Activated T-helper 9 cell treated with anti-CD3 and anti-CD28 coated beads, Interleukin-2, amount 50 U/mL, for 16 hours (primary cell): ENCODE measurements around the gene UBXN1.
"Not testable (repeated sequence)": the region's sequence is repeated elsewhere in the genome, so short reads cannot be mapped to it uniquely, and the experiment has no call there.

Source experiments
- DNase-seq: peaks from one replicate; pipeline ENCODE4 v3.0.0-alpha.2; 2020; ENCODE audit warnings: low read depth

Gene UBXN1

GRCh38 chr11:62671608-62672389, 7.1 kb downstream of the UBXN1 start, which contains the start of the genes LBHD1 and UQCC3:
Gene LBHD1 (minus strand): TSS chr11:62672267. CDS start chr11:62670031, 2,236 bp downstream.
Gene UQCC3 (plus strand): TSS chr11:62671673. CDS start chr11:62671746, 73 bp downstream.
- peak; percentile 54 for DNase-seq

- DNase-seq, result peak; percentile 24
These were observed 7.7 kb downstream of the UBXN1 start for GRCh38 chr11:62671236-62671607.

- DNase-seq, result no peak
These were observed 9.3 kb downstream of the UBXN1 start for GRCh38 chr11:62669420-62670161.

- DNase-seq, result no peak
These were observed 11.4 kb downstream of the UBXN1 start for GRCh38 chr11:62667460-62667859.

GRCh38 chr11:62666259-62666926, 12.5 kb downstream of the UBXN1 start:
- no peak for DNase-seq

GRCh38 chr11:62665599-62666258, 13.1 kb downstream of the UBXN1 start:
- DNase-seq, result peak; percentile 48

GRCh38 chr11:62665075-62665598, 13.7 kb downstream of the UBXN1 start, which contains the start of the genes C11orf98 and CSKMT:
Gene C11orf98 (minus strand): TSS chr11:62665210. CDS start chr11:62665169, 41 bp downstream.
Gene CSKMT (plus strand): TSS chr11:62665312. CDS start chr11:62665880, 568 bp downstream.
- peak; percentile 91 for DNase-seq

GRCh38 chr11:62664405-62665074, 14.3 kb downstream of the UBXN1 start:
- DNase-seq, result peak; percentile 36

- no peak for DNase-seq
These were observed 22.0 kb downstream of the UBXN1 start for GRCh38 chr11:62656796-62657429.

GRCh38 chr11:62654297-62654696, 24.6 kb downstream of the UBXN1 start:
- no peak for DNase-seq

- no peak for DNase-seq
These were observed 26.5 kb downstream of the UBXN1 start for GRCh38 chr11:62652161-62653006.

- DNase-seq, result not testable (repeated sequence)
These were observed 28.6 kb downstream of the UBXN1 start for GRCh38 chr11:62650283-62650682.

GRCh38 chr11:62649486-62649885, 29.4 kb downstream of the UBXN1 start:
- DNase-seq, result no peak

GRCh38 chr11:62648967-62649364, 29.9 kb downstream of the UBXN1 start:
- no peak for DNase-seq

- DNase-seq, result no peak
These were observed 30.5 kb downstream of the UBXN1 start for GRCh38 chr11:62648185-62648966.

- DNase-seq, result no peak
These were observed 31.3 kb downstream of the UBXN1 start for GRCh38 chr11:62647609-62648005.

- no peak for DNase-seq
These were observed 31.9 kb downstream of the UBXN1 start for GRCh38 chr11:62646825-62647608.
